ENCODE data around the gene SLC25A26. TPM values are rescaled to one million over a fixed set of nuclear protein-coding genes. Genes with fewer than 3 reads are reported as not detected.

SLC25A26 gene
- polyA plus RNA-seq, 1 experiment: 16.4 TPM

DNA sequence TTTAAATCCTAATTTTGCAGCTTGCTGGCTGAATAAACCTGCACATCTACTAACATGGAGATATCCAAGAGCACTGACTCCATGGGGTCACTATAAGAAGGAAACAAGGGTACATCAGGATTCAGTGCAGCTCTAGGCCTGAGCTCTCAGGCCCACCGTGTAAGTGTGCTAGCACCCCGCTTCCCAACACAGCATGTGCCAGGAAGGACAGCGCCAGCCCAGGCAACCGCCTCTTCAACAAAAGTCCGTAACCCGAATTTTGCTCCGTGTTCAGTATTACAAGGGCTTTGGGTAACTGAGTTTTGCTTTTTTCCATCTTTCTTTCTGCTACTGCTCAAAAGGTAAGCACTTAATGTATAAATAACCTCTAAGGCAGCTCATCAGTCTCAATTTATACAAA, 190.2 kb downstream of the SLC25A26 start:
- no peaks in the 10 kb centered on the region for H3K27me3 ChIP-seq (ENCODE audit: control insufficient read depth, insufficient read depth, low read length)
- no peaks in the 10 kb centered on the region for H3K9me3 ChIP-seq (ENCODE audit: control insufficient read depth, insufficient read depth, low read length)
- no peak for DNase-seq (ENCODE audit: low read depth, low spot score)
- ChIA-PET CTCF (interaction anchor here (1.1 to 5.1 kb wide), 2 partner anchors 134 to 406 kb away, joined by 3 to 68 read pairs; no protein-coding TSS in a partner anchor), POLR2A (no interaction called here)
- H3K4me3 ChIP-seq (ENCODE audit: low read depth, low read length): no peak overlapping the region
- TF ChIP-seq CTCF (IDR thresholded peaks at IDR 0.05; ENCODE audit: low read depth, low read length): no peak
- H3K27ac ChIP-seq (ENCODE audit: low read depth, low read length): no peak overlapping the region

- H3K4me3 ChIP-seq (ENCODE audit: low read depth, low read length): no peak overlapping the region
- ChIA-PET CTCF (interaction anchor here (0.6 to 1.3 kb wide), 3 partner anchors 33 to 136 kb away, joined by 3 to 4 read pairs (median 3); no protein-coding TSS in a partner anchor), POLR2A (no interaction called here)
- no peaks in the 10 kb centered on the region for H3K9me3 ChIP-seq (ENCODE audit: control insufficient read depth, insufficient read depth, low read length)
- DNase-seq (ENCODE audit: low read depth, low spot score): no peak
- TF ChIP-seq CTCF (IDR thresholded peaks at IDR 0.05; ENCODE audit: low read depth, low read length): no peak
- H3K27me3 ChIP-seq (ENCODE audit: control insufficient read depth, insufficient read depth, low read length): no peaks in the 10 kb centered on the region
- H3K27ac ChIP-seq (ENCODE audit: low read depth, low read length): no peak overlapping the region
Measured at GRCh38 chr3:66411474-66411873, 190.7 kb downstream of the SLC25A26 start.

DNA sequence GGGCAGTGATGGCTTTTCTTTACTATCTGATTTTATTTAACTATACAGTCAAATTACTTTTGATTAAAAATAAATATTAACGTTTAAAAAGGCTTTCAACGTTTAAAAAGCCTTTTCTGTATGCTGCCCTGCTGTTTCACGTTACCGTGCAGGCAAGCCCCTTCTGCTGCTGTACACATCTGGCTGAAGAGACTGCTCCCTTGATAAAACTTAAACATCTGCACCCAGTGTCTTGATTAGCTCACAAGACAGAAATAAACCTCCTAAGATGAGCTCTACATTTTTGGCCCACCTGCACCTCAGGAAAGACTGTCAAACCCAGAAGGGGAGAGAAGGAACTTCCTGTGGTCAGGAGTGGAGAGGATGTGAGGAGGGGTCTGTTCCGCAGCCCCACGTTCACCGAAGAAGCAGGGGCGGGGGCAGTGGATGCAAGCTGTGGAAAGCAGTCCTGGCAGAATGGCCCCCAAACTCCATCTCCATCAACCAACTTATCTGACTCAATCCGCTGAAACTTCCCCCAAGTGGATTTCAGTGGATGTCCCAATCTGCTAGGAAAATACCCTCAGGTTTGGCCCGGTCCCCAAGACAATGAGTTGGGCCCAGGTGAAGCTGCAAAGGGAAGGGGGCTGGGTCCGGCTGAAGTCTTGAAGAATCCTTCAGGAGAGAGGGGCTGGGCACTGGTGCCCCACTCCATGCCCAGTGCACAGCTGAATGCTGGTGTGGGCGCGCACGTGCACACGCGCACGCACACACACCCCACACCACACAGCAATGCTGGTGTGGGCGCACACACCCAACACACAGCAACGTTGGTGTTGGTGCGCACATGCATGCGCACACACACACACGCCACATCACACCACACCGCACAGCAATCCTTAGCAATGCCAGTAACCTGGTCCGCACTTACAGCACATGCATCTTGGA, 191.4 kb downstream of the SLC25A26 start:
- Histone ChIP-seq H3K27me3 (ENCODE audit: control insufficient read depth, insufficient read depth, low read length) (no peaks in the 10 kb centered on the region), H3K4me3 (ENCODE audit: low read depth, low read length) (no peak overlapping the region), H3K27ac (ENCODE audit: low read depth, low read length) (peak overlapping the region; percentile 97), H3K9me3 (ENCODE audit: control insufficient read depth, insufficient read depth, low read length) (no peaks in the 10 kb centered on the region)
- no peak for DNase-seq (ENCODE audit: low read depth, low spot score)
- POLR2A ChIA-PET: no interaction called here
- CTCF ChIA-PET: interaction anchor here (0.6 to 1.4 kb wide), 3 partner anchors 34 to 410 kb away, joined by 3 to 4 read pairs (median 4); no protein-coding TSS in a partner anchor
- TF ChIP-seq CTCF (IDR thresholded peaks at IDR 0.05; ENCODE audit: low read depth, low read length): no peak

GRCh38 chr3:66413151-66413751, 192.4 kb downstream of the SLC25A26 start:
- Histone ChIP-seq H3K9me3 (ENCODE audit: control insufficient read depth, insufficient read depth, low read length) (no peaks in the 10 kb centered on the region), H3K4me3 (ENCODE audit: low read depth, low read length) (no peak overlapping the region), H3K27ac (ENCODE audit: low read depth, low read length) (peak overlapping the region; percentile 97), H3K27me3 (ENCODE audit: control insufficient read depth, insufficient read depth, low read length) (no peaks in the 10 kb centered on the region)
- 0 out of 2 replicates have a peak, but pooled peaks have one; percentile 25 for TF ChIP-seq CTCF (IDR thresholded peaks at IDR 0.05; ENCODE audit: low read depth, low read length)
- ChIA-PET CTCF (interaction anchor here (0.6 to 1.4 kb wide), 2 partner anchors 205 to 409 kb away, joined by 4 read pairs; no protein-coding TSS in a partner anchor), POLR2A (no interaction called here)
- DNase-seq (ENCODE audit: low read depth, low spot score): peak; percentile 87

GRCh38 chr3:66414846-66415245, 194.0 kb downstream of the SLC25A26 start:
- ChIA-PET POLR2A (no interaction called here), CTCF (no interaction called here)
- Histone ChIP-seq H3K27ac (ENCODE audit: low read depth, low read length) (peak overlapping the region; percentile 97), H3K27me3 (ENCODE audit: control insufficient read depth, insufficient read depth, low read length) (no peaks in the 10 kb centered on the region), H3K9me3 (ENCODE audit: control insufficient read depth, insufficient read depth, low read length) (no peaks in the 10 kb centered on the region), H3K4me3 (ENCODE audit: low read depth, low read length) (no peak overlapping the region)
- DNase-seq (ENCODE audit: low read depth, low spot score): no peak
- TF ChIP-seq CTCF (IDR thresholded peaks at IDR 0.05; ENCODE audit: low read depth, low read length): no peak
